ENCODE data around the gene CSRP1. TPM values are rescaled to one million over a fixed set of nuclear protein-coding genes. Genes with fewer than 3 reads are reported as not detected.

CSRP1 gene
- total RNA-seq, 1 donor from 2014 or later, result 948 TPM

- Histone ChIP-seq H3K36me3 (peaks cover 16 to 22% of the 10 kb centered on the region in 2 donors), H3K9me3 (no peaks in the 10 kb centered on the region), H3K27me3 (no peaks in the 10 kb centered on the region), H3K4me1 (peaks cover 21 to 49% of the 10 kb centered on the region in 2 donors), H3K27ac (peak overlapping the region; percentile 95 to 97), H3K4me3 (no peak overlapping the region)
- intact Hi-C loops (cut with DNase I), result no loop called here
- TF ChIP-seq CTCF (IDR thresholded peaks at IDR 0.05), result peak in 2 of 3 experiments; percentile 21 to 32
- no peak for DNase-seq (ENCODE audit: low spot score in 2 of 2)
These were observed 43.8 kb downstream of the CSRP1 start for GRCh38 chr1:201463071-201463552.

- no peak for TF ChIP-seq CTCF (IDR thresholded peaks at IDR 0.05)
- DNase-seq (ENCODE audit: low spot score in 2 of 2), result peak; percentile 86 to 96
- peaks cover 21 to 47% of the 10 kb centered on the region in 2 donors for H3K4me1 ChIP-seq
- intact Hi-C loops (cut with DNase I), result no loop called here
- H3K9me3 ChIP-seq, result no peaks in the 10 kb centered on the region
- H3K27me3 ChIP-seq, result no peaks in the 10 kb centered on the region
- H3K4me3 ChIP-seq, result peak overlapping the region; percentile 10 to 23
- H3K27ac ChIP-seq, result peak overlapping the region; percentile 95 to 97
- peaks cover 16 to 22% of the 10 kb centered on the region in 2 donors for H3K36me3 ChIP-seq
These were observed 45.1 kb downstream of the CSRP1 start for GRCh38 chr1:201461645-201462441.

GRCh38 chr1:201460814-201461644 is 45.9 kb downstream of the CSRP1 start:
- Histone ChIP-seq H3K9me3 (no peaks in the 10 kb centered on the region), H3K27me3 (no peaks in the 10 kb centered on the region), H3K27ac (peak overlapping the region; percentile 95 to 97), H3K36me3 (peaks cover 16 to 22% of the 10 kb centered on the region in 2 donors), H3K4me3 (peak overlapping the region; percentile 10 to 23), H3K4me1 (peaks cover 21 to 45% of the 10 kb centered on the region in 2 donors)
- TF ChIP-seq CTCF (IDR thresholded peaks at IDR 0.05), result no peak
- intact Hi-C loops (cut with DNase I), result no loop called here
- DNase-seq (ENCODE audit: low spot score in 2 of 2), result peak; percentile 66 to 91

- TF ChIP-seq CTCF (IDR thresholded peaks at IDR 0.05), result no peak
- intact Hi-C loops (cut with DNase I), result no loop called here
- Histone ChIP-seq H3K27me3 (no peaks in the 10 kb centered on the region), H3K9me3 (no peaks in the 10 kb centered on the region), H3K4me1 (peaks cover 21 to 38% of the 10 kb centered on the region in 2 donors), H3K4me3 (no peak overlapping the region), H3K36me3 (peaks cover 4 to 10% of the 10 kb centered on the region in 2 donors), H3K27ac (peak overlapping the region; percentile 95 to 97)
- no peak for DNase-seq (ENCODE audit: low spot score in 2 of 2)
These were observed 47.1 kb downstream of the CSRP1 start for GRCh38 chr1:201459775-201460174.

GRCh38 chr1:201459052-201459451 is 47.9 kb downstream of the CSRP1 start:
- H3K9me3 ChIP-seq, result no peaks in the 10 kb centered on the region
- no peak overlapping the region for H3K4me3 ChIP-seq
- peaks cover 0 to 2% of the 10 kb centered on the region in 2 donors for H3K36me3 ChIP-seq
- H3K4me1 ChIP-seq, result peaks cover 21 to 38% of the 10 kb centered on the region in 2 donors
- peak overlapping the region in 1 of 2 donors; percentile 95 for H3K27ac ChIP-seq
- intact Hi-C loops (cut with DNase I), result no loop called here
- DNase-seq (ENCODE audit: low spot score in 2 of 2), result no peak
- TF ChIP-seq CTCF (IDR thresholded peaks at IDR 0.05), result no peak
- H3K27me3 ChIP-seq, result no peaks in the 10 kb centered on the region
